Nucleus accumbens (tissue), 56 donors: ENCODE results near the gene HPRT1.

Experiments used
- DNase-seq, 56 donors: peaks; one replicate each; lab custom pipeline; 2025; lab: John Stamatoyannopoulos, UW

Gene HPRT1

DNA sequence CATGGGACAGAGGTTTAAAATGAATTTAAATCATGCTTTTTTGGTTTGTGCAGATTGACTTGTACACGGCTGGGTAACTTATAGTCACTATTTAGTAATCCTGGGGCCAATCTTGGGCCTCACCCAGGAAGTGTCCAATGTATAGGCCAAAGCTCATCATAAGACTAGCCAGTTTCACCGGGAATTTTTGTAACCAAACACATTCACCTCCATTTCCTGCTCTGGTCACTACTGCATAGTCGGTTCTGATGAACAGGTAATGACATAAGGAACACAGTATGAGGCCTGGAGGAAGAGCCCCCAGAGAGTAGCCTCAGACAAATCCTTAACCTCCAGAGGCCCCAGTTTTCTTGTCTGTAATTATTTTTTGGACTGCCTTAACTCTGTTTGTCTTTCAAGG is 81.9 kb downstream of the HPRT1 start:
- DNase-seq: no peak

DNA sequence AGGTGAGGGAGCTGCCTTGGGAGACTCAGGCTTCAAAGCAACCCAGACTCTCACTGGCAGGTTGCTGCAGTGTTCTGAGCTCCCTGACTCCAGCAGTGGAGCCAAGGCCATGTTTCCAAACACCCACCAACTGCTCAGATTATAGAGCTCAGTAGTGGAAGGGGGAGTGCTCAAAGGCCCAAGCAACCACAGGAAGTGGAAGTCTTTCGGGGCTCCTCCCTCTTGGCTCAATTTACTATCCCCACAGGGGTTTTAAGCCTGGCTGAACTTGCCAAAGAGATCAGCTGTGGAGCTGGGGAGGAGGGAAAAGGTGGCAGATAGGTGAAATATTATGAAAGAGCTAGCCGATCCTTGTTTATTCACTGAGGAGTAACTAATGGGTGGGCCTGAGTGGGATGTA is 82.5 kb downstream of the HPRT1 start:
- DNase-seq: no peak

- no peak for DNase-seq
Observed at GRCh38 chrX:134543288-134543687, 83.3 kb downstream of the HPRT1 start.

GRCh38 chrX:134544135-134544512 is 84.2 kb downstream of the HPRT1 start:
- DNase-seq: no peak

DNA sequence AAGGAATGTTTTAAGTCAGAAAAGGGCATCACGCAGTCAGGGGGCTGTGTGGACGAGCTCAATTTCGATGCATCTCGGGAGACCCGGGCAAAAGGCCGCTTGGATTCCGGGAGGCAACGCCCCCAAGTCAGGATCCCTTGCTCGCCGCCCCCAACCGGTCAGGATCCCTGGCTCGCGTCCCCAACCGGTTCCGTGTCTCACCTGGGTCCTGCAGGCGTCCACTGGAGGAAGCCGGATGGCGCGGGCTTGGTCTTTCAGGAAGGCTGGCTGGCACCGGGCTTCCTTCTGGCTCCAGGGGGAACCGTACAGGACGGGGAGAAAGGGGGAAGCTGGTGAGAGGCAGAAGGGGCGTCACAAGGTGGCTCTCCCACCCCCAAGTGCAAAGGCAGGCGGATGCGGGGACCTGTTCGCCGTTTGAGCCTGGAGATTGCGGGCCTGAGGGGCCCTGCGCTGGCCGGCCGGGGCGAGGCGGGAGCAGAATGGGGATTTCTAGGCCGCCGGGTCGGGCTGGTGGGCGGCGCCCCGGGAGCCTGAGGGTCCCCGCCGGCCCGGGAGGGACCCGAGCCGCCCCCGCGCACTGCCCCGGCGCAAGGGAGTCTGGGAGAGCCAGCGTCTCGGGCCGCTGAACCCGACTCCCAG is 84.7 kb downstream of the HPRT1 start:
- DNase-seq: no peak

- DNase-seq: no peak
Observed at GRCh38 chrX:134545510-134545909, 85.5 kb downstream of the HPRT1 start.

- DNase-seq: no peak
Observed at GRCh38 chrX:134546187-134546586, 86.2 kb downstream of the HPRT1 start.

- DNase-seq: no peak
Observed at GRCh38 chrX:134547047-134547679, 87.2 kb downstream of the HPRT1 start.

DNA sequence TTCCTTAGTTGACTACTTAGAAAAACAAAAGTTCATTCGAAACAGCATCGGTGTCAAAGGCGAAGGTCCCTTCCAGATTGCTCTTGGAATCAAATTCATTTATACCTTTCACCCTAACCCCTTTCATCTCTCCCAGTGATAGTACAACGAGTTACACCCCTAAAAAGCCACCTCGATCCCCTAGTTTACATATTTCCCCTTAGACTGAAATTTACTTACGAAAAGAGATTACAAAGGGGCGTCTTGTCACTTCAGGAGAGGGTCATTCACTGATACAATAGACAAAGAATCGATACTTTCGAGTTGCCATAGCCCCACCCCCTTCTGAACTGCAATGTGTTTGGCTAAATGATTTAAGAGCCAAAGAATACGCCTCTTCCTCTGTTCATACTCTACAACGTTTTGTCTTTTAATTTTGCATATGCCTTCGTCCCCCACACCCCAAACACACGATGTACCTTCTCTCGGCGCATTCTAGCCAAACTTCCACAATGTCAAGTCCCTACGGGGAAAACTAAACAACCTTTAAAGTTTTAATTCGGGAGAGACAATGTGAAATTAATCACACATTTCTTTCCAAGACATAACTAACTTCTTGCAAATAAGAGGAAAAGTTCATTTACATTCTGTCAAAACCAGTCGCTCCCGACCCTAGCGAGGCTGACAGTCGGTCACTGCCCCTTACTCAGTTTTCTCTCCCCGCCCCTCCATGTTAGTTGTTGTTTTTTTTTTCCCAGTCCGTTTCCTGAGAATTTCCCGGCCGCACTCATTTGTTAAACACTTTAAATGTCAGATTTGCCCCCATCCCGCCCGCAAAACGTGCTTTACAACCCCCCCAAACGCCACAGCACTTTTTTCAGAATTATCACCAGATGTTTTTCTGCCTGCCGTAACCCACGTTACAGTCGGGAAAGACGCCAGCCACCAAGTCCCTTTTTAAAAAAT is 88.6 kb downstream of the HPRT1 start:
- no peak for DNase-seq
